Embryonic facial prominence (tissue), 1 donor: ENCODE measurements around the gene DECR2.
A peak's percentile ranks its signal among the peaks of the same experiment; 100 is the strongest.
"Not testable (repeated sequence)": the region's sequence is repeated elsewhere in the genome, so short reads cannot be mapped to it uniquely, and the experiment has no call there.

Source experiments
- DNase-seq: peaks from one replicate; pipeline ENCODE4 v3.0.0-alpha.2; 2016; ENCODE audit errors: extremely low spot score

Gene DECR2

DNA sequence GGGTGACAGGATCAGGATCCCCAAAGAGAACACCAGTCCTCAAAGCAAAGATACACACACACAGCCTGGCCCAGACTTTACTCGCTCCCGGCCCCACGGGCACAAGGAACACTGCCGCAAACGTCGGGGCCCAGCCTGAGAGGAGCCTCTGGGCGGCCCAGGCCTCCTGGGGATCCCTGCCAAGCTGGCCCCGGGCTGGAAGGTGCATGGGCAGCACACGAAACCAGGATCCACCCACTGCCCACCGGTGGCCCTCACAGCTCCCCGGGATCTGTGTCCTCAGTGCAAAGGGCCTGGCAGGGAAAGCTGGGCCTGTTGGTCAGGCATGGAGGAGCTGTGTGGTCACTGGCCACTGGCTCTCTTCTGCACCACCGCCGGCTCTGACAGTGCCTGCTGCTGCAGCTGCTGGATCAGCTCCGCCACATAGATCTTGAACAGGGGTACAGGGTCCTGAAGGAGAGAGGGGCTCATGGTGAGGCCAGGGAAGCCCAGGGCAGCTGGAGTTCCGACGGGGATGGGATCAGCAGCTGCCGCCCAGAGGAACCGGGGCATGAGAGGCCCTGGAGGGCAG is 34.3 kb upstream of the DECR2 start:
- DNase-seq, result no peak

DNA sequence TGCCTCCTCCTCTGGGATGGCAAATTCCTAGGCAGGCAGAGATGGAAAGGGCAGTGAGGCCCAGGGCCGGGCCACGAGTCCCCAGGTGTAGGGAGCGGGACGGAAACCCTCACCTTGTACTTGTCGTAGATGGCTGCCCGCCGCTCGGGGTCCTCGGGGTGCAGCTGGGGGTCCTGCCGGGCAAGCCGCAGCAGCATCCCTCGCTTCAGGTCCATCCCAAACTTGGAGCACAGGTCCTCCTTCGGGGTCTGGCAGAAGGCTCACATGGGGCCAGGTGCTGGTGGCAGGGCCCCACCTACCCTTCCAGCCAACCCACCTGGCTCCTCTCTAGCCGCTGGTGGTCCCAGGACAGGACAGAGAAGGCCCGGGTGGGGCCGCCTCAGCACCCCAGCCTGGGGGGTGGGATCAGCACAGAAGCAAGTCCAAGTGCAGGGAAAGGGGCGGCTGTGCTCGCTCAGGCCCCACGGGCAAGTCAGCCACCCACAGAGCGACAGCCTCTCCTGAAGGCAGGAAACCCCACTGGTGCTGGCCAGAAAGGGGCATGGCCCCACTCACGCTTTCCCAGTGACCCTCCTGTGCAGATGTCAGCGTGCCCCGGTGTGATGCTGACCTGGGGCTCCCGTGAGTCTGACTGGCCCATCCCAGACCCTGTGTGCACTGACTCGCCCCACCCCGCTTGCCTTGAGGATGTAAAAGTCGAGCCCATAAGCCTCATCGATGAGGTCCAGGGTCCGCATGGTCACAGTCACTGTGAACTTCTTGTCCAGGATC is 33.1 kb upstream of the DECR2 start:
- no peak for DNase-seq

DNA sequence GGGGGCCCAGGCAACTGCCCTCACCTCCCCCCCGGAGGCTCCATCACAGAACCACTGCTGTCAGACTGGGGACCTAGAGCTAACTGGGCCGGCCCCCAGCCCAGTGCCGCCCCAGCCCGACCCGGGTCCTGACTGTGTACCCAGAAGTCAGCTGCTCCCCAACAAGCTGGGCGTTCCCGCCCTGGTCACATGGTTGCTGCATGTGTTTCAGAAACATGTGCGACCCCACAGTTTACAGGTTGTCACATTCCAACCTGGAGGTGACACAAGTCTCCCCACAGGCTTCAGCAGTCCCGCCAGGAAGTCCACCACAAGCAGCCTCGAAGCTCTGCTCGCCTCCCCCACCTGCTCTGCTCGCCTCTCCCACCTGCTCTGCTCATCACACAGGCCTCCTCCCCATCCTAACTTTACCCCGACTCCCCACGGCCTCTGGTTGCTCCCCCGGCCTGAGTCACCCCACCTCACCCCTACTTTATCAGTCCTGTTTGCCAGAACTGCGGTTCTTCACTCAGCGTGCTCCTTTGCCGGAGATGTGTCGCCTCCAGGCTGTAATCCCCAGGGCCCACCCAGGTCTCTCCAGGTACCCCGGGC is 32.3 kb upstream of the DECR2 start:
- no peak for DNase-seq

DNA sequence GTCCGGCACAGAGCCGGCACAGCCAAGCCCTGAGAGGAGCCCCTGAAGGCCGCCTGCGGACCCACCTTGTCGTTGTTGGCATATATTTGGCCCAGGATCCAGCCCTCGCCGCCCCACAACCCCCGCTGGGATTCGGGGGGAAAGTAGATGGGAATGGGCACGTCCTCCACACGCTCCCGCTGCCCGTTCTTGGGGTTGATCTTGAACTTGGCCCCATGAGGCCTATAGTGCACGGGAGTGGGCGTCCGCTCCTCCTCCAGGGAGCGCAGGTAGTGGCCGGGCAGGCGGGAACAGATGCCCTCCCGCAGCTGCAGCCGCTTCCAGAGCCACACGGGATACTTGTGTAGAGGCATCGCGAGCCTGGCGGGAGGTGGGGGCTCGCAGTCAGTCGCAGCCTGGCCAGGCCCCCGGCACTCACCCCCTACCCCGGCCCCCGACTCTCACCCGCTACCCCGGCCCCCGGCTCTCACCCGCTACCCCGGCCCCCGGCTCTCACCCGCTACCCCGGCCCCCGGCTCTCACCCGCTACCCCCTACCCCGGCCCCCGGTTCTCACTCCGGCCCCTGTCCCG is 31.7 kb upstream of the DECR2 start:
- DNase-seq, result no peak

DNA sequence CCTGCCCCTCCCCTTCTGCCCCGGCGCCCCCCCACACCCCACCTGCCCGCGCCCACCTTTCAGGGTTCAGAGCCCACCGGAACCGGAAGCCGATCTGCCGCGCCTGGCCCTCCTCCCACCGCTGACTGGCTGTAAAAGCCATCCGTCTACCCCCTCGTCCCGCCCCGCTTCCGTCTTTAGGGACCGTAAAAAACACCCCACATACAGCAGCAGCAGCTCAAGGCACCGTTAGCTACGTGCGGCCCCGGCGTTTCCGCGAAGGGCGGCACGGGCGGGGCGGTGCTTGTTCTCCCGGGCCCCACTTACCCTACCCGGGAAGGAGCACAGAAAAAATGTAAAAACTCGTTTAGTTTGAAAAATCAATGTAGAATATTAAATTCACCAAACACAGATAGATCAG is 31.2 kb upstream of the DECR2 start, which contains the start of gene MRPL28:
TSS of gene MRPL28 (minus strand) at position 96 of the 400 bp plus-strand sequence. CDS start 320 bp downstream, outside the sequence.
- DNase-seq, result peak; percentile 94

DNA sequence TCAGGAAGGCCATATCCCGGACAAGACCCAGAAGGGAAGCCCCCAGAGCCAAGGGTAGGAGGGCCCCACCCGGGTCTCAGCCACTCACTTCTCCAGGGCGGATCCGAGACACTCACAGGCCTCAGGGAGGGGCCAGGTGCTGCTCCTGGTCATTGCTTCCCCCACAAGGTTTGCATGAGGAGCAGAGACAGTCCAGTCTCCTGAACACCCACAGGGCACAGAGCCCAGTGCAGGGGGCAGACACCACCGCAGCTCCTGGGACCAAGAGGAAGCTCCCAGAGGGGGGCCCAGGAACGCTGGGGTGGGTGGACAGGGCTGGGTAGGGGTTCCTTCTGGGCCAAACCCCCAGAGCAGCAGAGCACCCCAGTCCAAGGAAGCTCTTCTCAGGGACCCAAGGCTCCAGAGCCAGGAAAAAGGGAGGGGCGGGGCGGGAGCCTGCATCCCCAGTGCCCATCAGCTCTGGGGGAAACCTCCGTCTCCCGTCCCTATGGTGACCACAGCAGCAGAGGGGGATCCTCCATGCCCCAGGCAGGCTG is 30.6 kb upstream of the DECR2 start:
- no peak for DNase-seq

DNA sequence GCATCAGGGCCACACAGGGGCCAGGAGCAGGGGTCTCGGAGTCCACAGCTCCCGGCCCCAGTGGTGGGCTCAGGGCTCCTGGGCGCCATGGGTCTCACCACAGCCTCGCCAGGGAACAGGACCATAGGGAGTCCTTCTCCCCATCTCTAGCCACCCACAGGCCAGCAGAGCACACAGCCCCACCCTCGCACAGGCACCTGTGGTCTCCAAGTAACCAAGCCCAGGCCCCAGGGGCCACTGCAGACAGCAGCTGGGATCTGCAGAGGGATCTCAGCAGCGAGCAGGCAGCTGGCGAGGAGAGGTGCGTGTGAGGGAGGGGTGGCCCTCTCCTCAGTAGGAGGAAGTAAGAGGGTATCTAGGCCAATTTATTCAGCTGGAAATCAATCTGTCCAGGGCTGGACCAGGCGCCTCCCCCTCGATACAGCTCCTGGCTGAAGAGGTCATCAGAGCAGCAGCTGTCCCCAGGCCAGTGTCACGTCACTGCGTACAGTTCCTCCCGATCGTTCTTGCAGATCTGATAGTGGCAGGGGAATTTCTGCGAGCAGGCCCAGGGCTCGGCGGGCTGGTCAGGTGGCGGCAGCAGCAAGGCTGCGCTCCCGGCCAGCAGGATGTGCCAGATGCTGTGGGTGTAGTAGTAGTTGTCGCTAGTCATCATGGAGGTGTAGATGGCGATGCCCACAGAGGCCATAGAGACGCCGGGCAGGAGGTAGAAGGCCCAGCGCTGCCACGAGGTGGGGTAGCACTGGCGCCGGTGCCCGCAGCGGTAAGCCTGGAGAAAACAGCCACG is 30.0 kb upstream of the DECR2 start:
- no peak for DNase-seq

DNA sequence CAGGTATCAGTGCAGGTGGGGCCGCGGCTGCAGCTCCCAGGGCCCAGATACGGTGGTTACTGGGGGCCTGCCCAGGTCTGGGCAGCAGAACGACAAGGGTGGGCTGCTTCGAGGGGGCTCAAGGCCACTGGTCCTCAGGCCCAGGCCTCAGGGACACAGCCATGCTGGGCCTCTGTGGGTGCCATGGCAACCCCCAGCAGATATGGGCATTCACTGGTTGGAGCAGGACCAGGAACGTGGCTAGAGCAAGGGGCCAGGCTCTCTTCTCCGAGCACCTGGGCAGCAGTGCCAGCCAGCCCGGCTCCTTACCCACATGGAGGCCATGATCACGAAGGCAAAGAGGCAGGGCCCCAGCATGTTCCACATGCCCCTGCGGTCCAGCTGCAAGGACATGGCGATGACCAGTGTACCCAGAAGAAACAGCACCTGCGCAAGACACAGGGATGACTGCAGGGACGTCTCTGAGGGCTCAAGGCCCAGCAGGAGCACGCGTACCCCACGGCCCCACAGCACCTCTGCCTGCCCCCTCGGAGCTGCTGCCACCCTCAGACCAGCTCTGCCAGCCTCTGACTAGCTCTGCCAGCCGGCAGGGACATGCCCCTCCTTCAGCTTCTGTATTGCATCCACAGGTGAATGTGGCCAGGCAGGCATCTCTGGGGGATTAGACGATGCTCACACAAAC is 29.2 kb upstream of the DECR2 start:
- DNase-seq, result no peak

DNA sequence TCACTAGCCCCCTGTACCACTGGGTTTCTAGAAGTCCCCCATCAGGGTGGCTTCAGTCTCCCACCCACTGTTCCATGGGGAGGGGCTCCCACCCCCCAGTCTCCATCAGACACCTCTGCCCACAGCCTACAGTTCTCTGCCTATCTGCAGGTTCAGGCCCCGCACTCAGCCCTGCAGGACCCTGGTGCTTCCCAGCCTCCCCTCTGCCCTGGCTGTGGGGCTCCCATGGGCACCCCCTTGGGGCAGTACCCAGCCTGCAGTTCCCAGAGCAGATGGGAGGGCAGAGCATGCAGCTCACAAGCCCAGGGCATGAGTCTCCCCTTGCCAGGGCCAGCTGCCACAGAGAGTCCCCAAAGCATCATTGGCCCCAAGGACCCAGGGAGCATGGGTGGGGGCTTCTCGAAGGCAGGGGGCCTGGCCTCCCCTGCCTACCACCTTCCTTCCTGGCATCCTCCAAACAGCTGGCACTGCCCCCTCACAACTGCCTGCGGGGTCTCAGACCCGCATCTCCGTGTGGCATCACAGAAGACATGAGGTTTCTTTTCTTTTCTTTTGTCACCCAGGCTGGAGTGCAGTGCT is 28.6 kb upstream of the DECR2 start:
- DNase-seq, result no peak

DNA sequence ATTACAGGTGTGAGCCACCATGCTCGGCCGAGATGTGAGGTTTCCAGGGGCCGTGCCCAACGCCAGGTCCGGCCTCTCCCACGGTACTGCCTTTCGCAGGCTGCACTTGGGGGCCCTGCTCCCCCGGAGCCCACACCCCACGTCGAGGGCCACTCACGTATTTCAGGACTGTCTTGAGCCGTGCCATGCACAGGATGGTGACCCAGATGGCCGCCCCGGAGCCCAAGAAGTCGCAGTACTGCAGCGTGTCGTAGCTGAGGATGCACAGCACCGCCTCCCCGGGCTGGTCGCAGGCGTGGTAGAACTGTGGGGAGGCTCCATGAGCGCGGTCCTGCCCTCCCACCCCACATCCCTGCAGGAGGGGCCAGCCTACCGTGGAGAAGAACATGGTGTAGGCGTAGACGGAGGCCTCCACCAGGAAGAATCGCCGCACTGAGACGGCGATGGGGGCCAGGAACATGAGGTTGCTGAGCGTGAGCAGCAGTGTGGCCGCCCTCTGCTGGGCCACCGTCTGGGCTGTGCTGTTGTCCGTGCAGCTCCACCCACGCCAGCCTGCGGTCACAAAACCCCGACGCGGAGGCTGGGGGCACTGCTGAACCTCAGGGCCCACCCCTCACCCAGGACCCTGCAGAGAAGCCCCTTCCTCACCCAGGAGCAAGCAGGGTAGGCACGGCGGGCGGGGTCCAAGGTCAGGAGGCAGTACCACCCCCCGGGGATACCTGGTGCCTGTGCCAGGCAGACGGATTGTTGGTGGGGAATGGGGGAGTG is 27.7 kb upstream of the DECR2 start:
- no peak for DNase-seq

DNA sequence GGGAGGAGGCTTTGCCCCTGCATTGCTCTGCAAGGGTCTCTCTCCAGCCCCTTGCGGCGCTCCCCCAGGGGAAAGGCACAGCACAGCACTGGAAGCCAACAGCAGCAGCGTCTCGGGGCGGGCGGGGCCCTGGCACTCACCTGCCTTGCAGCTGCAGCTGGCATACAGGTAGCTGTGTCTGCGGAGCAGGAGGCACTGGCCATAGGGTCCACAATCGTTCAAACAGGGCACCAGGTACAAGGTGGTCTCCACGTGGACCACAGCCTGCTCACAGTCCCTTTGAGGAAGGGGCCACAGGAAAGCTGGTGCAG is 27.1 kb upstream of the DECR2 start:
- no peak for DNase-seq

DNA sequence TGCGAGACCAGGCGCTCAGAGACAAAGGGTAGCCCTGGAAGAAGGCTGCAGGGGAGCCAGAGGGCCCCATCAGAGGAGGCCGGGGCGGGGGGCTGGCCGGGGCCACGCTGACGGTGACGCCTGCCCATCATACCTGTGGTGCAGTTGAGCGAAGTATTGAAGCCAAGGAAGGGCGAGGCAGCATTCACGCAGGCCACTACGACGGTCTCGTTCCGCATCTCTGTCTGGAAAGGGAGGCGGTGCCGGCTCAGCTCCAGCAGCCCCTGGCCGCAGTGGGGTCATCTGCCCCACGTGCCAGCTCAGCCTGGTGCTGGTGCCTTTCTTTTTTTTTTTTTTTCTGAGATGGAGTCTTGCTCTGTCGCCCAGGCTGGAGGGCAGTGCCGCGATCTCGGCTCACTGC is 26.5 kb upstream of the DECR2 start:
- DNase-seq, result no peak

DNA sequence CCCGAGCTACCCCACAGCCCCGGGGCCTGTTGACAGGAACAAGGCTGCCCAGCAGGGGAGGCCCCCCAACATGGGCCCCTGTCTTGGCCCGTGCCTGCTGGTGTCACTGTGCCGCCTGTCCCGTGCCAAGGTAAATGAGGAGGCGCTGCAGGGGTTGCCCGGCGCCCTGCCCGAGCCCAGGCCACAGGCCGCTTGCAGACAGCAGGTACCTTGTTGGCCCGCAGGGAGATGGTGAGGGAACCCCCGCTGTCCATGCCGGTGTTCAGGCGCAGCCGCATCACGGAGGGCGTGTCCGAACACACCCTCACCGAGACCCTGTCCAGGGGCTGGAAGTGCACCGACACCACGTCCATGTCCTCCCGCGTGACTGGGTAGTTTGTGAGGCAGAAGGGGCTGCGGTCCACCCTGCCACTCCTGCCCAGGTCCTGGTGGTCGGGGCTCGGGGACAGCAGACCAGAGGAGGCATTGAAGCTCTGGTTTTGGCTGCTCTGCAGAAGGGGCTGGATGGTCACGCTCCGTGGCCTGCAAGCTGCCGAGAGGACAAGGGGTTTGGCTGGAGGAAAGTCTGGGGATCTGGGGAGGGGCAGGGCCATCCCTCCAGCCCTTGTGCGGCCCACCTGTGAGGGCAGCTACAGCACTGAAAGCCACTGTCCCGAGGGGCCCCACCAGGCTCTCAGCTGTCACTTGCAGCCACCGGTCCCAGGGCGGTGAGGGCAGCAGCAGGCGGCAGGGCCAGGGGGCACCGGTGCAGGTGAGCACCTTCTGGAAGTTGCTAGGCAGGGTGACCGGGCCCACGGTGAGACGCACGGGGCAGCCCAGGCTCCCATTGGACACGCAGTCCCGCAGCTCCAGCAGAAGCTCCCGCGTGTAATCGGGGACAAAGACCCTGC is 25.5 kb upstream of the DECR2 start:
- DNase-seq, result no peak

DNA sequence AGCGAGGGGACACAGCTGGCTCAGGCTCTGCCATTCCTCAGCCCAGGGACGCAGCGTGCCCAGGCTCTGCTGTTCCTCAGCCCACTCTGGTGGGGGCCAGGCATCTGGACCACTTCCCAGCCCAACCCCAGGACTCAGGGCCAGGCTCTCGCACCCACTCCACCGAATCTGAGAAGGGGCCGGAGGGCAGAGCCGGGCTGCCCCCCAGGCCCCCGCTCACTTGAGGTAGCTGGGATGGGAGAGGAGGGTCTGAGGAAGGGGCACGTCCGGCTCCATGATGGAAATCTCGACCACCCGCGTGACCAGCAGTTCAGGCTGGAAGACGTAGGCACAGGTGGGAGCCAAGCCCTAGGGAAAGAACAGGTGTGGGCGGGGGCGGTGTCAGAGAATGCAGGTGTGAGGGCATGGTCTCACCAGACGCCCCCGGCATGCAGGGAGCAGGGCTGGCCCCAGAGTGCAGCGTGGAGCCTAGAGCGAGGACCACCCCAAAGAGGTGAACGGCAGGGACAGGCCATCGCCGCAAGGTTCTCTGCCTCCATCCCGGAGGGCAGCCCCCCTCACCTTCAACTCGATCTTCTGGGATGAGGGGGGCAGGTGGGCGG is 24.8 kb upstream of the DECR2 start:
- DNase-seq, result no peak

DNA sequence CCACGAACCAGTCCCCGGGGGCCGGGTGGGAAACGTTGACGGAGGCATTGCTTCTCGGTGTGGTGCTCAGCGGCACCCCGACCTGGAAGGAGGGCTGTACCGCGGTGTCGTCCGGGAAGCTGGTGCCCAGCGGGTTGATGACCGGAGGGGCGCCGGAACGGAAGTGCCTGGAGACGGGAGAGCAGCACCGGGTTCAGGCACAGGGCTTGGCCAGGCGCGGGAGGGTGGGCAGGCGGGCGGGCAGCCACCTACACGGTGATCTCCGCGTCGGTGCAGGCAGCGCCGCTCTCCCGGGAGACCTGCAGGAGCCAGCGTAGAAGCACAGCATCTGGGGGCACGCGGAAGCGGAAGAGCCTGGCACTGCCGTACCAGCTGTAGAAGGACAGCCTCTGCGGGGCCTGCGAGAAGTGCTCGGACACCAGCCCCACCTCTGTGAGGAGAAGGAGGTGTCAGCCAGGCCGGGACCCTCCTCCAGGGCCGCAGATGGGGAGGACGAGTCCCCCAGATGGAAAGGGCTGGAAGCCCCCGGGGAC is 24.2 kb upstream of the DECR2 start:
- no peak for DNase-seq

DNA sequence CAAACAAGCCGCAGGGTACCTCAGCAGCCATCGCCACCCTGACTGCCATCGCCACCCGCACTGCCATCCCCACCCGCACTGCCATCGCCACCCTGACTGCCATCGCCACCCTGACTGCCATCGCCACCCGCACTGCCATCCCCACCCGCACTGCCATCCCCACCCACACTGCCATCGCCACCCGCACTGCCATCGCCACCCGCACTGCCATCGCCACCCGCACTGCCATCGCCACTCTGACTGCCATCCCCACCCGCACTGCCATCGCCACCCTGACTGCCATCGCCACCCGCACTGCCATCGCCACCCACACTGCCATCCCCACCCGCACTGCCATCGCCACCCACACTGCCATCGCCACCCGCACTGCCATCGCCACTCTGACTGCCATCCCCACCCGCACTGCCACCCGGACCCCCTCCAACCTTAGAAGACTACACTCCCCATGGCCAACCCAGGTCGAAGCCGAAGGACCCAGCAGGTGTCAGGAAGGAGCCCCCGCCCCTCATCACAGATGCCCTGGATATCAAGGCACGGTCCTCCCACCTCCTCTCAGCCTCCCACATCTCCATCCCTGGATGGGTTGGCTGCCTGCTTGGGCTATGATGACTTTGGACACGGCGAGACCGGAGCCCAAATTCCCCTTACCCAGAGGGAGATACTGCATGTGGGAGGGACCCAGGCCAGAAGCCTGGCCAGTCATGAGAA is 23.4 kb upstream of the DECR2 start:
- not testable (repeated sequence) for DNase-seq

DNA sequence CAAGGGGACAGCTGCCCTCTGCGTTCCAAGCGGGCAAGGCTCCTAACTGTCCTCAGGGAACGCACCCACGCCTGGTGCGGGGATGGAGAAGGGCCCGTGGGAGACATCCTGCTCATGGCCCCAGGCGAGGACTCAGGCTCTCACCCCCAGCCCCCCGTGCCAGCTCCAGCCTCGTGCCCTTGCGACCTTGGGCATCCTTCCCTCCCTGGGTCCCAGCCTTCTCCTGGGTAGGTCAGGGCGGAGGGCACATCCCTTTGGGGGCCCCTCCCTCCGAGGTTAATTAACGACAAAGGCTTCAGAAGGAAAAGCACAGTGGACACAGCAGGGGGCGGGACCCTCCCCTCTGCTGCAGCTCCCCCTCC is 22.9 kb upstream of the DECR2 start:
- DNase-seq, result no peak
